GM12878 (cell line): Measurements from ENCODE around the gene SOX11.

Experiments used
- BRCA1 ChIP-seq: IDR thresholded peaks from 2 replicates; pipeline ENCODE4 v1.6.1; 2011; ENCODE audit warnings: low read depth, low read length, improper control_type of control experiment
- CEBPB ChIP-seq, 2 experiments: fragments of 150-350 bp in 1 of 2; IDR thresholded peaks; 2 replicates each; pipeline ENCODE4 v1.6.1; 2012 to 2014; ENCODE audit warnings: low read depth in 2 of 2, low read length in 2 of 2, borderline replicate concordance in 1 of 2, inconsistent platforms in 1 of 2
- CEBPZ ChIP-seq: fragments of 150-350 bp; IDR thresholded peaks from 2 replicates; pipeline ENCODE4 v1.6.1; 2016; ENCODE audit warnings: low read depth, low read length
- CTCF ChIP-seq, 3 experiments: IDR thresholded peaks in 2 of 3; conservative IDR thresholded peaks in 1 of 3; 2 replicates each; pipeline ENCODE4 v1.5.1; 2011; ENCODE audit warnings: low read depth in 3 of 3, low read length in 3 of 3, mild to moderate bottlenecking in 3 of 3, control low read depth in 2 of 3, moderate library complexity in 2 of 3, inconsistent platforms in 1 of 3, mixed read lengths in 1 of 3; ENCODE audit not compliant: control insufficient read depth in 2 of 3, insufficient read depth in 1 of 3; ENCODE audit errors: extremely low read depth in 1 of 3
- GABPA ChIP-seq: IDR thresholded peaks from 2 replicates; pipeline ENCODE4 v1.6.1; 2014; ENCODE audit warnings: antibody characterized with exemption, low read depth, mild to moderate bottlenecking, inconsistent platforms
- POLR2A ChIP-seq: IDR thresholded peaks from 2 replicates; pipeline ENCODE4 v1.6.1; 2011; ENCODE audit warnings: low read depth, mild to moderate bottlenecking, low read length
- POLR2AphosphoS2 ChIP-seq: IDR thresholded peaks from 2 replicates; pipeline ENCODE4 v1.6.1; 2011; ENCODE audit warnings: low read depth, mild to moderate bottlenecking, low read length, improper control_type of control experiment, moderate library complexity
- POLR2AphosphoS5 ChIP-seq: IDR thresholded peaks from 2 replicates; pipeline ENCODE4 v1.6.1; 2011; ENCODE audit warnings: mild to moderate bottlenecking, low read length, inconsistent platforms
- REST ChIP-seq: IDR thresholded peaks from 2 replicates; pipeline ENCODE4 v1.6.1; 2012; ENCODE audit warnings: mild to moderate bottlenecking, low read depth, low read length
- SIN3A ChIP-seq: IDR thresholded peaks from 2 replicates; pipeline ENCODE4 v1.6.1; 2012; ENCODE audit warnings: low read depth, low read length, improper control_type of control experiment
- SPI1 ChIP-seq: IDR thresholded peaks from 2 replicates; pipeline ENCODE4 v1.6.1; 2011; ENCODE audit warnings: low read depth, mild to moderate bottlenecking, low read length, moderate library complexity, borderline replicate concordance; ENCODE audit not compliant: insufficient read depth
- ZNF24 ChIP-seq: fragments of 450-650 bp; IDR thresholded peaks from 2 replicates; pipeline ENCODE4 v1.6.1; 2017; ENCODE audit warnings: antibody characterized with exemption, mild to moderate bottlenecking
- ZNF274 ChIP-seq: IDR thresholded peaks from one replicate; pipeline ENCODE4 v1.8.0; 2011; ENCODE audit not compliant: insufficient read length, insufficient read depth

- no peak for TF ChIP-seq SPI1
- no peak for TF ChIP-seq POLR2AphosphoS2
- TF ChIP-seq BRCA1 = no peak
- no peak for TF ChIP-seq CTCF (IDR thresholded peaks at IDR 0.05 in 2 of 3, conservative IDR thresholded peaks at IDR 0.05 in 1 of 3; ENCODE audit: control insufficient read depth in 2 of 3, extremely low read depth in 1 of 3, insufficient read depth in 1 of 3, low read depth in 3 of 3, low read length in 3 of 3)
- TF ChIP-seq POLR2AphosphoS5 = no peak
- no peak for TF ChIP-seq CEBPZ
- TF ChIP-seq POLR2A = no peak
- no peak for TF ChIP-seq REST
- no peak for TF ChIP-seq SIN3A
- TF ChIP-seq CEBPB (IDR thresholded peaks at IDR 0.05; ENCODE audit: borderline replicate concordance in 1 of 2, low read depth in 2 of 2, low read length in 2 of 2) = no peak
- TF ChIP-seq ZNF24 = no peak
- TF ChIP-seq ZNF274 = no peak
- TF ChIP-seq GABPA = no peak
These were observed 6.1 kb upstream of the SOX11 start for GRCh38 chr2:5686068-5686467.
